ENCODE results near the gene PLAAT3. TPM values are rescaled to one million over a fixed set of nuclear protein-coding genes. Genes with fewer than 3 reads are reported as not detected.
"Not testable (repeated sequence)": the region's sequence is repeated elsewhere in the genome, so short reads cannot be mapped to it uniquely, and the experiment has no call there.

The PLAAT3 gene
- polyA plus RNA-seq, 3 donors = 57.4 to 771 (median 200) TPM

DNA sequence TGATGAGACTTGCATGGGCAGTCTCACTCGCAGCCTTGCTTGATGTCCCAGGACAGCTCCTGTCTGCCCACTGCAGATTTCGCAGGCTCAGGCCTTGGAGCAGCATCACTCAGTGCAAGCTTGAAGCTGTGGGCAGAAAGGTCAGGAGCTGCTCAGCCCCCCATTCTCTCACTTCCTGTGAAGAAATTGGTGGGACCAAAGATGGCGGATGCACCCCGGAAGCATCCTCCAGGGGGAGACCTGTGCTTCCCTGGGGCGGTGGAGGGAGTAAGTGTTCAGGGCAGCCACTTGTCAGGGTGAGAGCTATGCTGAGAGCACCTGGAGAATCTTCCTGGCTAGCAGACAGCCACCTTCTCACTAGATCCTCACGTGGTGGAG lies 62.4 kb downstream of the PLAAT3 start:
- no peak overlapping the region for H3K27ac ChIP-seq (ENCODE audit: low read depth, low read length)
- WGBS, 3 donors = 79 to 89% (median 80%) methylated on average over 6 of the region's 6 CpGs

DNA sequence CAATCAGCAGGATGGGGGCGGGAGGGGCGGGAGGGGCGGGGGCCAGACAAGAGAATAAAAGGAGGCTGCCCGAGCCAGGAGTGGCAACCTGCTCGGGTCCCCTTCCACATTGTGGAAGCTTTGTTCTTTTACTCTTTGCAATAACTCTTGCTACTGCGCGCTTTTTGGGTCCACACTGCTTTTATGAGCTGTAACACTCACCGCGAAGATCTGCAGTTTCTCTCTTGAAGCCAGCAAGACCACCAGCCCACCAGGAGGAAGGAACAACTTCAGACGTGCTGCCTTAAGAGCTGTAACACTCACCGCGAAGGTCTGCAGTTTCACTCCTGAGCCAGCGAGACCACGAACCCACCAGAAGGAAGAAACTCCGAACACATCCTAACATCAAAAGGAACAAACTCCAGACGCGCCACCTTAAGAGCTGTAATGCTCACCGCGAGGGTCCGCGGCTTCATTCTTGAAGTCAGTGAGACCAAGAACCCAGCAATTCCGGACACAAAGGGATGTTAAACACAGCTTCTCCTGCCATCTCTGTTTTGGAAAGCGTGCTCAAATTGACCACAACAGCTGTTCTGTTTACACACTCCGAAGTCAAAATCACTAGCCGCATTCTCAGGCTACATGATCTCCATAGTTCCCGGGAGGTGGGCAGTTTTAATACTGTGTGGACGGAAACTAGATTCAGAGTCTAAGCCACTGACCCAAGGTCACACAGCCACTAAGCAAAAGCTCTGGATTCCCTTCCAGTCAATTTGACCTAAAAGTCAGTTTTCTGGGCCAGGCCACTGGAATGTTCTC lies 62.9 kb downstream of the PLAAT3 start:
- no peak overlapping the region for H3K27ac ChIP-seq (ENCODE audit: low read depth, low read length)
- WGBS, 3 donors = 62 to 87% (median 72%) methylated on average over 27 of the region's 27 CpGs

DNA sequence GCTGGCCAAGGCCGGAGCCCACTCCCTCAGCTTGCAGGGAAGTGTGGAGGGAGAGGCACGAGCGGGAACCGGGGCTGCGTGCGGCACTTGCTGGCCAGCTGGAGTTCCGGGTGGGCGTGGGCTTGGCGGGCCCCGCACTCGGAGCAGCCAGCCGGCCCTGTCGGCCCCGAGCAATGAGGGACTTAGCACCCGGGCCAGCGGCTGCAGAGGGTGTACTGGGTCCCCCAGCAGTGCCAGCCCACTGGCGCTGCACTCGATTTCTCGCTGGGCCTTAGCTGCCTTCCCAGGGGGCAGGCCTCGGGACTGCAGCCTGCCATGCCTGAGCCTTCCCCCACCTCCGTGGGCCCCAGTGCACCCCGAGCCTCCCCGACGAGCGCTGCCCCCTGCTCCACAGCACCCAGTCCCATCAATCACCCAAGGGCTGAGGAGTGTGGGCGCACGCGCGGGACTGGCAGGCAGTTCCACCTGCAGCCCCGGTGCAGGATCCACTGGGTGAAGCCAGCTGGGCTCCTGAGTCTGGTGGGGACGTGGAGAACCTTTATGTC lies 64.0 kb downstream of the PLAAT3 start:
- WGBS, 3 donors = 91 to 95% (median 95%) methylated on average over 22 to 30 of the region's 31 CpGs
- not testable (repeated sequence) for H3K27ac ChIP-seq (ENCODE audit: low read depth, low read length)

DNA sequence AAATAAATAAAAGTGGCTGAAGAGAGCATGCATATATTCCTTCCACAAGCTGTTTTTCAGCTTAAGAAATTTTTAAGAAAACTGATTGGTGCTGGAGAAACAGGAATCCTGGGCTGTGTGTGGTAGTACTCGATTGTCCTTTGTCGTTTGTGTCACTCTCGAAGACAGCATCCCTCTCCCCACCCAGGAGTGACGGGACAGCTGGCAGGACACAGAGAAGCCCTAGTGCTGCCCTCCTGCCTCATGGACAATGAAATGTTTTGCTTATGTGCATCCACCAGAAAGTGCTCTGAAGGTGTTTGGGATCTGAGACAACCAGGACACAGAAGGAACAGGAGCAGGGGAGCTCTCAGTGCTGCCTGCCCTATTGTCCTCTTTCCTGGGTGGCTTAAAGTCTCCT lies 64.8 kb downstream of the PLAAT3 start:
- WGBS, 3 donors = 92 to 96% (median 94%) methylated on average over 4 of the region's 4 CpGs
- H3K27ac ChIP-seq (ENCODE audit: low read depth, low read length) = no peak overlapping the region

DNA sequence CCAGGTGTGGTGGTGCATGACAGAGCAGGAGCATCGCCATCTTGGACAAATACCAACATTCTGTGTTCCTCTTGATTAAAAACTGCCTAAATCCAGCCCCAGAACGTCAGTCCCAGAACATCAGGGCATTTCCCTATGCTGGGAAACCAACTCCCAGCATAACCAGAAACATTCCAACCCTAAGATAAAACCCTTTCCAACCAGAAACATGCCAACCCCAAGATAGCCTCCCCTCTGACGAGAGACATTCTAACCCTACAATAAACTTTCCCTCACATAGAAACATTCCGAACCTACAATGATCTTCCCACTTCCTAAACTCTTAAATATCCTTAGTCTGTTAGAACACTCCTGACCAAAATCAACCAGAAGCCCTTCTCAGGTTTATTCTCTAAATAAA lies 66.1 kb downstream of the PLAAT3 start:
- H3K27ac ChIP-seq (ENCODE audit: low read depth, low read length) = no peak overlapping the region
- WGBS, 3 donors = 76 to 85% (median 79%) methylated on average over 4 of the region's 4 CpGs

DNA sequence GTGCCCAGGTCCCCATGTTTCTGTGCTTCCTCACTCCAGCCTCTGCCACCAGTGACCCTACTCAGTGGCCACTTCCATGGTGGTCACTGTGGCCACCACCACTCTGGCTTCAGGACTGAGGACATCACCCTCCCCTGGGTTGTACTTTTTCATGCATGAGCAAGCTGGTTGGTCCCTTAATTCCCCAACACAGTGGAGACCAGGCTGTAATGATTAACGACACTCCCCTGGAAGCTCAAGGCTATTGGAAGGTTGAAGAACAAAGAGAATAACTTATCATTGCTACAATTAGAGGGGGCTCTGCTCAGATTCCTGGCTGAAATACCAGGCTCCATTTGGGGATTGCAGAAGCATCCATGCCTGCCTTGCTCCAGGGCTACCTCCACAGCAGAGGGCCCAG lies 67.2 kb downstream of the PLAAT3 start:
- H3K27ac ChIP-seq (ENCODE audit: low read depth, low read length) = no peak overlapping the region
- 60 to 96% (median 91%) methylated on average over 1 of the region's 1 CpG for WGBS, 3 donors

DNA sequence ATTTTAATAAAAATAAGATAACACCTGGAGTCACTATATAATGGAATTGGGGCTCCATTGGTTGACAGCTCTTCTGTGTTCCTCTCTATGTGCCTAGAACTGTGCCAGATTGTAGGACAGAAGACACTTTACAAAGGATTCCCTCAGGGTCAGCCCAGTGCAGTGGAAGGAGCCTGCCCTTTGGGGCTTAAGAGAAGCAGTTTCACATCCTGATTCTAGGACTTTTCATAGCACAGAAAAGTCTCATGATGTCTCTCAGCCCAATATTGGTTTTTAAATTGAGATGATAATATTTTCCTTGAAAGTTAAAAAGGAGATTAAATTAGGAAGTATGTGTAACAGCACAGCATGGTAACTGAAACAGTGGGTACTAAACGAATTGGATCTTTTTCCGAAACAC lies 70.5 kb downstream of the PLAAT3 start:
- WGBS, 3 donors = 79 to 93% (median 92%) methylated on average over 2 of the region's 2 CpGs
- no peak overlapping the region for H3K27ac ChIP-seq (ENCODE audit: low read depth, low read length)

DNA sequence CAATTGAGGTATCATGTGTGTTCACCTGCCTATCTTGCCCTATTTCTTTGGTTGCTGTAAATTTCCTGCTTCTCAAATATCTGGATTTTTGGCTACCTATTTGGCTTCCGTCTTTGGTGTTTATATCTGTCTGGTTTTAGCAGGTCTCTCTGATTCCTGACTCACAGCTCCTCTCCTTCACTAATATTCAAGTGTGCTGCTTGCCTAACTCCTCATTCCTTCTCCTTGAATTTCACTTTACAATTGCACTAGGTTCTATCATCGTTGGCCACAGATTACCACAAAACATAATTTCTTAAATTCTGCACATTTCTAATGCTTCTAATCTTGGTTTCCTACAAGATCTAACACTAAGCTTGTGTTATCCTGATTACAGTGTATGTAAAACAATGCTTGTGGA lies 71.7 kb downstream of the PLAAT3 start:
- 66 to 83% (median 75%) methylated on average over 2 of the region's 2 CpGs for WGBS, 3 donors
- not testable (repeated sequence) for H3K27ac ChIP-seq (ENCODE audit: low read depth, low read length)

DNA sequence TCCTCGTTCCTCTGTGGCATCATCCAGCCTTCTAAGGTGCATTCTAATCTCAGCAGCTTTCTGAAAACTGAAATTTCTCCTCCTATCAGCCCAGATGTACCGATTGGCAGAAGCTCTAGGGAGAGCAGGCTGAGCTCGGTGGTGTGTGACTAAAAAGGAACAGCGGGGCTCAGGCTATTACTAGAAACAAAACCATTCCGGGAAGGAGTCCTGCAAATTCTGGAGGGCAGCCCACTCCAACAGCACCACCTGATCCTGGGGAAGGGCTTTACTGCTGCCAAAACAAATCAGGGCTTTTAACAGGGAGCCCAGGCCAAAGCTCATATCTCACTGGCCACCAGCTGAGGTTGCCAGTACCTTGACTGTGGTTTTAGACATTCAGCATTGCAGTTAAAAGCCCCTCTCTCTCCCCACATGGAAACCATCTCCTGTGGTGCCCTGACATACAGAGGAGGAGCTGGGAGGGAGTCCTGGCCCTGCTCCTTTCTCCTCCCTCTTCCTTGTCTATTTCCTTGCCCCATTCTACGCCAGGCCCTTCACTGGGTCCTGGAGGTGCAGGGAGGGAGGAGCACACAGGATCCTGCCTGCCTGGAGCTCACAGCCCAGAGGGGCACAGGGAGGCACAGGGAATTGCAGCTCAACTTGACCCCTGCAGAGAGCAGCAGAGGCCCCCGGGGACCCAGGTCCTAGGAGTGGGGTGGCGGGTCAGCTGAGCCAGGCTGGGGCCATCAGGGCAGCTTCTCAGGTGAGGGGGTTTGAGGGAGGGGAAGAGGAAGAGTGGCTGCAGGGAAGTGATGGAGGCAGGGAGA lies 76.7 kb downstream of the PLAAT3 start:
- 18 to 31% (median 21%) methylated on average over 7 to 8 of the region's 8 CpGs for WGBS, 3 donors
- peak overlapping the region; percentile 55 for H3K27ac ChIP-seq (ENCODE audit: low read depth, low read length)

DNA sequence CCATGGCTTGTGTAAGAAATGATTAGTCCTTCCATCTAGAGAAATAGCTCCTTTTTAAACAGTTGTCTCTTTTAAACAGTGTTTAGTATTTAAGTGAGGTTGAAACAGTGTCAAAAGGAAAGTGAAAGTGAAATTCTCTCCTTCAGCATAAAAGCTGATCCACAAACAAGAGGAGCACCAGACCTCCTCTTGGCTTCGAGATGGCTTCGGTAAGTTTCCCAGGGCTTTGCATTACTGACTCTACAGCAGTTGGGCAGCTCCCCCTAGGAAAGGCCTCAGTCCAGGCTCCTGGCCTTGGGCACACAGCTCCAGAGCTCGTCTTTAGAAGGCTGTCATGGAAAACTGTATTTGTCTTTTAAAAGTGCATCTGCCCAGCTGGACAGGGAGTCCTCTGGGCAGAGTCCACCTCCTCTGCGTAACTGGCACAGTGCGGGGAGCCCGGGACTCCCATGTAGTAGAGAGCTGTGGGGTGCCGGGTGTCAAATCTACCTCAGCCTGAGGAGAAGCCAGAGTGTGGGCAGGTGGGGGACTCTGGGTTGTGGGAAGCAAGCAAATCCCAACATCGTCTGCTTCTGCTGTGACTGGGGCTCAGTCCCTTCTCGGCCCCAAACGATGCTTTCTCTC lies 77.5 kb downstream of the PLAAT3 start, which contains the start of gene PLAAT4:
Gene PLAAT4, plus strand, starts transcription at position 140 of the 624 bp plus-strand sequence. Its CDS starts 61 bp downstream, at position 201.
- WGBS, 3 donors = 10 to 36% (median 12%) methylated on average over 10 of the region's 10 CpGs
- H3K27ac ChIP-seq (ENCODE audit: low read depth, low read length) = peak within 1 kb of the TSS; percentile 55

DNA sequence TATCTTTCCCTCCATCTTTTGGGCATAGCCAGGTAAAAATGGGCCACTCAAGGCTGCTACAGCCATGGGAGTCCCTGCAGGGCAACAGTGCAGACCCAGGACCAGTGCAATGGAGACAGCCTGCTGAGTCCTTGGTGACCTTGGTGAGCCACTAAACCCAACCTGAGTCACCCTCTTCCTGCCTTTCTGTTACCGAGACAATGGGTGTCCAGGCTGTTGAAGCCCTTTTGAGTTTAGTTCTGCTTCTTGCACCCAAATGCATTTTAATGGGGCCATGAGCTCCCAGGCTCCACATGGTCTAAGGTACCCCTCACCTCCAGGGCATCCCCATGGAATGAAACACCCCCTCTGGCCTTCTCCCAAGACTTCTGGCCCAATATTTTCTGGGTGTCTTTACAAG lies 78.5 kb downstream of the PLAAT3 start:
- H3K27ac ChIP-seq (ENCODE audit: low read depth, low read length) = no peak overlapping the region
- 70 to 94% (median 73%) methylated on average over 1 of the region's 1 CpG for WGBS, 3 donors

DNA sequence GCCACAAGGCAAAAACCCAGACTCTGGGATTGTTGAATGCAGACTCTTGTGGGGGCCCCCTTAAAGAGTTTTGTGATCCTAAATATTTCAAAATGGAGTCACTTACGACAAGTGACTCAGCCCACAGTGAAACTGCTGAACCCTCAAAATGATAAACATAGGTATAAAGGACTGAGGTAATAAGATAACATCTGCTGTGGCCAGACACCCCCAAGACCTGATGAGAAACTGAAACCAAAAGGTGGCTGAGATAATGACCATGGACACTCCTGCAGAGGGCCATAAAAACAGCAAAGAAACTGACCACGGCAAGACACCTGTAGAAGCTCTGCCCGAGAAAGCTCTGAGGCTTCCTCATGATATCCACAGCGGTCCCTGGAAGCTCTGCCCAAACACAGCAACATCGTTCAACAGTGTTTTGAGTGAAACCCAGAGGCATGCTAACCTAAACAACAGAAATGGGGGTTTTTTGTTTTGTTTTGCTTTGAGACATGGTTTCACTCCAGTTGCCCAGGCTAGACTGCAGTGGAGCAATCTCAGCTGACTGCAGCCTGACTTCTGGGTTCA lies 79.3 kb downstream of the PLAAT3 start:
- no peak overlapping the region for H3K27ac ChIP-seq (ENCODE audit: low read depth, low read length)

DNA sequence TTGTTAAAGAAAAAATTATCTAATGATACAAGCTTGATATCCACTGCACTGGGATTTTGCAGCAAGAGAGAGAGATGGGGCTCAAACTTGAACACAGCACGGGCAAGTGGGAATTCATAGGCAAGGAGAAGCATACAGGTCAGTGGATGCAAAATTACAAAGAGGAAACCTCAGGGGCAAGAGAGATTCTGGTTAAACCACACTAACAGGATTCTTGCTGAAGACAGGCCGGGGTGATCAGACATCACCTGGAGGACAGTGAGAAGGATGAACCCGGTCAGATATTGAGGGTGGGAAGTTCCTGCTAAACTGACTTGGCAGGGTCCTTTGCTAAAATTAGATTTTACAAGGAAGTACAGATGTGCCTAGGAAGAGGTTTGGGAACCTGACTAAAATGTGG lies 80.2 kb downstream of the PLAAT3 start:
- 62 to 79% (median 70%) methylated on average over 3 of the region's 3 CpGs for WGBS, 3 donors

More for the DNA sequence above, 79.3 kb downstream of the PLAAT3 start:
- 85 to 97% (median 87%) methylated on average over 5 of the region's 5 CpGs for WGBS, 3 donors

DNA sequence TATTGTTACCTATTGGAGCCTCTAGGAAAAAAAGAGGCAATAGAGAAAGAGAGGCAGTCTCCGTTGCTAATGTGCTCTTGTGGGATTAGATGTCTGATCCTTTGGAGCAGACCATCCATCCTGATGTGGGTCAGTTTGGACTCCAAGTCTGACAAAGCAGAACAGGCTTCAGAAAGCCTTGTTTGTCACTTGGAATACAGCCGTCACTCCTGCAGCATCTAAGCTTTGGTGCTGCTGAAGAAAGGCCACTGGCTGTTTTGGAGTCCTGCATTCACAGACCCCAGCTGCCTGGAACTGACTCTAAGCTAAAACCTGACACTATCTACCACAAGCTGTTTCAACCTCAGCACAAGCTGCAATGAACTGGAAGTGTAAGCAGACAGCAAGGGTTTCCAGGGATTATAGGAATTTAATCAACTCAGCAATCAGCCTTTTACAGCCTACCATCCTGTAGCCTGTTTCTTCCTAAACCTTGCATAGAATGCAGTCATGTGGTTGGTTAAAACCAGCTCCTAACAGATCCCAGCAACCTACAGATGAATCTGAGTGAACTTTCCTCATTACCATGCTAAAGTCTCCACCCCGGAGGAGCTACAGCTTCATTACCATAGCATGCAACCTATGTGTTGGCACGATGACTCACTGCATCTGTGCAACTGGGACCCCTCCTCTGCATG lies 81.3 kb downstream of the PLAAT3 start:
- no peak overlapping the region for H3K27ac ChIP-seq (ENCODE audit: low read depth, low read length)

More for the DNA sequence above, 80.2 kb downstream of the PLAAT3 start:
- no peak overlapping the region for H3K27ac ChIP-seq (ENCODE audit: low read depth, low read length)

DNA sequence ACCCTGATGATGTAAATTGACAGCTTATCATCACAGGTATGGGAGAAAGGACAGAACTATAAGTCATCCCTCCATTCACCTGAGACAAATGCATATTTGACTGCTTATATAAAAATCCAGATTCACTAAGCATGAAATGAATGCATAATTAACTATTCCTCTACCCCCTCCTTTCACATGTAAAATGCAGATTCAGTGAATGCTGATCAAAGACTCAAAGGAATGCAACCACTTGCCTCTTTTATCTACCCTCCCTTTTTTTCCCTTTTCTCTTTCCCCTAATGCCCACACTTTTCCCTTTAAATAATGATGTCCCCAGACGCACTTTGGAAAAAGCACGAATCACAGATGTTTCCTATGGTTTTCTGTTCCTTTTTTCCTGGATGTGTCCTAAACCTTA lies 82.1 kb downstream of the PLAAT3 start:
- WGBS, 3 donors = 51 to 87% (median 61%) methylated on average over 2 of the region's 2 CpGs
- H3K27ac ChIP-seq (ENCODE audit: low read depth, low read length) = no peak overlapping the region

More for the DNA sequence above, 81.3 kb downstream of the PLAAT3 start:
- 78 to 81% (median 80%) methylated on average over 4 of the region's 4 CpGs for WGBS, 3 donors

DNA sequence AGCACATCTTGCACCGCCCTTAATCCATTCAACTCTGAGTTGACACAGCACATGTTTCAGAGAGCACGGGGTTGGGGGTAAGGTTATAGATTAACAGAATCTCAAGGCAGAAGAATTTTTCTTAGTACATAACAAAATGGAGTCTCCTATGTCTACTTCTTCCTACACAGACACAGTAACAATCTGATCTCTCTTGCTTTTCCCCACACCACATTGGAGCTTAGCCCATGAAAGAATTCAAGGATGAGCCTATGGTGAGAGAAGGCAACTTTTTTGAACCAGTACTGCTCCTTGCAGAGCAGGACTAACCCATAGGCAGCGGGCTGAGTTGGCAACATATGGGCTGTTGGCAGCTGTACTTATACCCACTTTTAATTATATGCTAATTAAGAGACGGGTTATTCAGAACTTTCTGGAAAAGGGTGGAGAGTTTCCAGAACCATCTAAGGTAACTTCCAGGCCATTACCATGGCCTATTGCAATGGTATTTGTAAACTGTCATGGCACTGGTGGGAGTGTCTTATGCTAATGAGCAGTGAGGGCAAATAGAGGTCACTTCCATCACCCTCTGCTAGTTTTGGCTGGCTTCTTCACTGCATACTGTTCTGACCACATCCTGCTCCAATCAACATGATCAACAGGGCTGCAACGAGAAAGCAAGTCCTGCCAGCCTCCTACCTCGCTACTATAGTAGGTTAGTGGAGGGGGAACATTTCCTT lies 83.0 kb downstream of the PLAAT3 start:
- WGBS, 3 donors = 62 to 77% (median 64%) methylated on average over 4 of the region's 6 CpGs
- not testable (repeated sequence) for H3K27ac ChIP-seq (ENCODE audit: low read depth, low read length)

DNA sequence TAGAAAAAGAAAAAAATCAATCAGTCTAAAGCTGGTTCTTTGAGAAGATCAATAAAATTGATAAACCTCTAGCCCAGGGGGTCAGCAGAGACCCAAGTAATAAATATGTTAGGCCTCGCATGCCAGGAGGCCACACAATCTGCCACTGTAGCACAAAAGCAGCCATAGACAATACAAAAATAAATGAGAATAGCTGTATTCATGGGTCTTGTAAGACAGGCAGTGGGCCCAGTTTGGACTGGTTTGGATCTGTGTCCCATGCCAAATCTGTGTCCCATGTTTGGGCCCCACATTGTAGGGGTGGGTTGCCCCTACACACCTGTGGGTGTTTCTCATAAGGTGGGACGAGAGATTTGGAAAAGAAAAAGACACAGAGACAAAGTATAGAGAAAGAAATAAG lies 84.2 kb downstream of the PLAAT3 start:
- no peak overlapping the region for H3K27ac ChIP-seq (ENCODE audit: low read depth, low read length)
- 95 to 98% (median 98%) methylated on average over 2 of the region's 2 CpGs for WGBS, 3 donors
